ENCODE data around the gene NOS2. TPM values are rescaled to one million over a fixed set of nuclear protein-coding genes. Genes with fewer than 3 reads are reported as not detected.

NOS2 gene
- total RNA-seq, 2 donors from 2014 or later = 0.26 to 0.33 TPM

- TF ChIP-seq CTCF (IDR thresholded peaks at IDR 0.05) (no peak), POLR2A (IDR thresholded peaks at IDR 0.05) (no peak)
- no peak overlapping the region for H3K4me3 ChIP-seq
- intact Hi-C loops (cut with DNase I) = no loop called here
- DNase-seq (peak in 1 of 4 donors; percentile 8), ATAC-seq (no peak)
- no peak overlapping the region for H3K27ac ChIP-seq
- 61 to 94% methylated on average over 7 of the region's 7 CpGs for WGBS, 2 donors
- H3K36me3 ChIP-seq (replicated peaks in 1 of 2; ENCODE audit: insufficient read depth in 1 of 2, low read depth in 2 of 2) = no peaks in the 10 kb centered on the region
- H3K9me3 ChIP-seq = no peaks in the 10 kb centered on the region
- H3K4me1 ChIP-seq = no peaks in the 10 kb centered on the region
- no peaks in the 10 kb centered on the region for H3K27me3 ChIP-seq
Observed at GRCh38 chr17:27782791-27783206, 17.5 kb downstream of the NOS2 start.

- H3K27ac ChIP-seq = no peak overlapping the region
- no peaks in the 10 kb centered on the region for H3K9me3 ChIP-seq
- H3K4me3 ChIP-seq = no peak overlapping the region
- no peak for TF ChIP-seq CTCF (IDR thresholded peaks at IDR 0.05)
- TF ChIP-seq POLR2A (IDR thresholded peaks at IDR 0.05) = no peak
- ATAC-seq (no peak), DNase-seq (no peak)
- H3K36me3 ChIP-seq (replicated peaks in 1 of 2; ENCODE audit: insufficient read depth in 1 of 2, low read depth in 2 of 2) = no peaks in the 10 kb centered on the region
- intact Hi-C loops (cut with DNase I) = no loop called here
- H3K4me1 ChIP-seq = no peaks in the 10 kb centered on the region
- H3K27me3 ChIP-seq = no peaks in the 10 kb centered on the region
- WGBS, 2 donors = 82 to 89% methylated on average over 8 to 20 of the region's 20 CpGs
Observed at GRCh38 chr17:27780828-27781404, 19.4 kb downstream of the NOS2 start.

GRCh38 chr17:27780092-27780827, 20.1 kb downstream of the NOS2 start:
- 76 to 82% methylated on average over 4 to 8 of the region's 8 CpGs for WGBS, 2 donors
- intact Hi-C loops (cut with DNase I) = no loop called here

DNA sequence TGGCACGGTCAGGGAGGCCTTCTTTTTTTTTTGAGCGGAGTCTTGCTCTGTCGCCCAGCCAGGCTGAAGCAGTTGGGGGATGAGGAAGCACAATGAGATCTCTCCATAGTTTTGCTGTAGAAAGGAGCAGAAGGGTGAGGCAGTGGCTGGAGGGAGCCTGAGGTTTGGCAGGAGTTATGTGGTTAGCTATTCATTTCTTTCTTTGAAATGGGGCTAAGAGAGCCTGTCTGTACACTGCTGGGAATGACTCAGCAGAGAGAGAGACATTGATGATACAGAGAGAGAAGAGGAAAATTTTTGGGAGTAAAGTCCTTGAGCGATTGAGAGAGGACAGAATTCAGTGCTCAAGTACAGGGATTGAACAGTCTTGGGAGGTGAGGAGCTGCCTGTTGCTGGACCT, 22.1 kb downstream of the NOS2 start:
- Histone ChIP-seq H3K27me3 (no peaks in the 10 kb centered on the region), H3K4me1 (no peaks in the 10 kb centered on the region), H3K9me3 (no peaks in the 10 kb centered on the region), H3K27ac (no peak overlapping the region), H3K4me3 (no peak overlapping the region), H3K36me3 (replicated peaks in 1 of 2; ENCODE audit: insufficient read depth in 1 of 2, low read depth in 2 of 2) (no peaks in the 10 kb centered on the region)
- TF ChIP-seq POLR2A (IDR thresholded peaks at IDR 0.05) = no peak
- no peak for TF ChIP-seq CTCF (IDR thresholded peaks at IDR 0.05)
- WGBS, 2 donors = 67 to 80% methylated on average over 4 of the region's 4 CpGs
- DNase-seq (no peak), ATAC-seq (no peak)
- intact Hi-C loops (cut with DNase I) = no loop called here

More at GRCh38 chr17:27780092-27780827, 20.1 kb downstream of the NOS2 start:
- Histone ChIP-seq H3K36me3 (replicated peaks in 1 of 2; ENCODE audit: insufficient read depth in 1 of 2, low read depth in 2 of 2) (no peaks in the 10 kb centered on the region), H3K9me3 (no peaks in the 10 kb centered on the region), H3K4me3 (no peak overlapping the region), H3K27ac (no peak overlapping the region), H3K27me3 (no peaks in the 10 kb centered on the region), H3K4me1 (no peaks in the 10 kb centered on the region)
- DNase-seq (no peak), ATAC-seq (no peak)
- TF ChIP-seq CTCF (IDR thresholded peaks at IDR 0.05) (no peak), POLR2A (IDR thresholded peaks at IDR 0.05) (no peak)
